HCT116 (cell line): Measurements from ENCODE around the gene DNMT1.

Experiments
- CEBPB ChIP-seq: IDR thresholded peaks from 2 replicates; pipeline ENCODE4 v1.6.1; 2012; ENCODE audit warnings: low read depth
- CTCF ChIP-seq, 3 experiments: fragments of 200-600 bp in 1 of 3; sonication (generic) in 1 of 3; IDR thresholded peaks in 2 of 3; conservative IDR thresholded peaks in 1 of 3; 2 replicates each; pipeline ENCODE4 v1.5.1; 2012 to 2017; ENCODE audit warnings: low read depth in 2 of 3, low read length in 2 of 3, antibody characterized with exemption in 1 of 3, borderline replicate concordance in 1 of 3, control low read depth in 1 of 3, mild to moderate bottlenecking in 1 of 3, mixed read lengths in 1 of 3, mixed run types in 1 of 3, moderate library complexity in 1 of 3; ENCODE audit not compliant: insufficient read depth in 1 of 3
- EZH2phosphoT487 ChIP-seq: fragments of 200-600 bp; IDR thresholded peaks from 2 replicates; pipeline ENCODE4 v1.6.1; 2018; ENCODE audit warnings: antibody characterized with exemption, borderline replicate concordance
- JUND ChIP-seq: IDR thresholded peaks from 2 replicates; pipeline ENCODE4 v1.6.1; 2012
- RAD21 ChIP-seq: IDR thresholded peaks from 2 replicates; pipeline ENCODE4 v1.6.1; 2012; ENCODE audit warnings: low read depth, mild to moderate bottlenecking
- SIN3A ChIP-seq: IDR thresholded peaks from 2 replicates; pipeline ENCODE4 v1.6.1; 2012; ENCODE audit warnings: low read depth
- SP1 ChIP-seq: IDR thresholded peaks from 2 replicates; pipeline ENCODE4 v1.6.1; 2012; ENCODE audit warnings: low read depth
- TCF7L2 ChIP-seq: IDR thresholded peaks from 2 replicates; pipeline ENCODE4 v1.7.0; 2011; ENCODE audit warnings: borderline replicate concordance, inconsistent platforms; ENCODE audit not compliant: insufficient read depth, insufficient read length; ENCODE audit errors: extremely low read depth

GRCh38 chr19:10086591-10087192 is 108.1 kb downstream of the DNMT1 start:
- TF ChIP-seq CTCF (IDR thresholded peaks at IDR 0.05 in 2 of 3, conservative IDR thresholded peaks at IDR 0.05 in 1 of 3; ENCODE audit: borderline replicate concordance in 1 of 3, insufficient read depth in 1 of 3, low read depth in 2 of 3, low read length in 2 of 3): no peak
- TF ChIP-seq SIN3A: no peak
- no peak for TF ChIP-seq RAD21
- TF ChIP-seq CEBPB: no peak
- TF ChIP-seq JUND: no peak
- TF ChIP-seq SP1: no peak
- TF ChIP-seq TCF7L2: no peak
- no peak for TF ChIP-seq EZH2phosphoT487
